K562 (cell line): ENCODE data around the gene KATNB1. TPM values are rescaled to one million over a fixed set of nuclear protein-coding genes. Genes with fewer than 3 reads are reported as not detected.

Experiments used
- ARID2 ChIP-seq: fragments of 450-650 bp; IDR thresholded peaks from 2 replicates; pipeline ENCODE4 v1.6.1; 2017; ENCODE audit warnings: antibody characterized with exemption, mild to moderate bottlenecking
- BMI1 ChIP-seq: fragments of 150-350 bp; IDR thresholded peaks from 2 replicates; pipeline ENCODE4 v1.6.1; 2014; ENCODE audit warnings: low read length
- BRD9 ChIP-seq: fragments of 450-650 bp; IDR thresholded peaks from 2 replicates; pipeline ENCODE4 v1.6.1; 2018; ENCODE audit warnings: low read depth; ENCODE audit not compliant: partially characterized antibody
- GABPB1 ChIP-seq: sonication (generic); formaldehyde crosslinking; IDR thresholded peaks from 2 replicates; pipeline ENCODE4 v1.8.0; 2022; ENCODE audit warnings: mild to moderate bottlenecking, missing genetic modification reagents
- LARP7 ChIP-seq: fragments of 450-650 bp; IDR thresholded peaks from 2 replicates; pipeline ENCODE4 v1.6.1; 2016
- POLR3A ChIP-seq: IDR thresholded peaks from 2 replicates; pipeline ENCODE4 v1.6.1; 2011; ENCODE audit warnings: borderline replicate concordance, mild to moderate bottlenecking, moderate library complexity; ENCODE audit not compliant: insufficient read length, insufficient read depth; ENCODE audit errors: extremely low read depth
- RBM17 ChIP-seq: fragments of 200-400 bp; formaldehyde crosslinking; IDR thresholded peaks from 2 replicates; pipeline ENCODE4 v1.6.1; 2017; ENCODE audit warnings: low read depth, mild to moderate bottlenecking, low read length, borderline replicate concordance
- RFX5 ChIP-seq: IDR thresholded peaks from 2 replicates; pipeline ENCODE4 v1.6.1; 2011; ENCODE audit warnings: low read depth, mild to moderate bottlenecking, improper control_type of control experiment, low read length
- ZNF354B ChIP-seq: fragments of 250-450 bp; sonication (Bioruptor Pico); IDR thresholded peaks from 2 replicates; pipeline ENCODE4 v1.4.0; 2020
- polyA plus RNA-seq, 8 experiments: library from polyadenylated mRNA; depleted of rRNA in 4 of 8; stranded (reverse) in 5 of 8; unstranded in 3 of 8; fragments of >200 nt; fragmentation: Nextera tagmentation in 2 of 8; fragmentation: Illumina TruSeq in 1 of 8; extraction: Ambion mirVana in 2 of 8; extraction: Trizol in 1 of 8; gene quantifications; 2 replicates each; pipeline versions ENCODE4 v1.2.1 to v1.2.3, GENCODE V29; 2011 to 2014; ENCODE audit warnings: inconsistent platforms in 1 of 8, missing spikeins in 1 of 8
- total RNA-seq, 7 experiments: library from RNA; depleted of rRNA in 6 of 7; stranded (reverse); fragments of >200 nt in 6 of 7; fragmentation: Illumina TruSeq in 2 of 7; extraction: Trizol in 2 of 7; gene quantifications; 2 replicates each; pipeline versions ENCODE4 v1.2.1 to v1.2.3, GENCODE V29; 2011 to 2021; ENCODE audit warnings: low replicate concordance in 1 of 7
- TF ChIP-seq, protein P1 (sequence below): fragments of 450-650 bp; formaldehyde crosslinking; IDR thresholded peaks from 2 replicates; pipeline ENCODE4 v1.4.0; 2020; ENCODE audit warnings: mild to moderate bottlenecking, moderate library complexity
- TF ChIP-seq, protein P2 (sequence below): fragments of 450-650 bp; conservative IDR thresholded peaks from 2 replicates; pipeline ENCODE4 v1.6.1; 2016; ENCODE audit warnings: missing genetic modification characterization, low read depth, mild to moderate bottlenecking, control low read depth, missing compliant biosample characterization
- TF ChIP-seq, protein P3 (sequence below): sonication (generic); formaldehyde crosslinking; IDR thresholded peaks from 2 replicates; pipeline ENCODE4 v1.8.1; 2023; ENCODE audit warnings: missing genetic modification reagents, mild to moderate bottlenecking, borderline replicate concordance
- TF ChIP-seq, protein P4 (sequence below): fragments of 200-800 bp; sonication (Bioruptor generic); IDR thresholded peaks from 2 replicates; pipeline ENCODE4 v1.6.1; 2016; ENCODE audit warnings: missing genetic modification characterization, missing compliant biosample characterization

KATNB1 gene
- total and polyA plus RNA-seq, 9 of the 15 experiments (the other 6 are each of a cell fraction or from before 2014, with no cell fraction given) = 1.2 to 52.6 (median 21.9) TPM

DNA sequence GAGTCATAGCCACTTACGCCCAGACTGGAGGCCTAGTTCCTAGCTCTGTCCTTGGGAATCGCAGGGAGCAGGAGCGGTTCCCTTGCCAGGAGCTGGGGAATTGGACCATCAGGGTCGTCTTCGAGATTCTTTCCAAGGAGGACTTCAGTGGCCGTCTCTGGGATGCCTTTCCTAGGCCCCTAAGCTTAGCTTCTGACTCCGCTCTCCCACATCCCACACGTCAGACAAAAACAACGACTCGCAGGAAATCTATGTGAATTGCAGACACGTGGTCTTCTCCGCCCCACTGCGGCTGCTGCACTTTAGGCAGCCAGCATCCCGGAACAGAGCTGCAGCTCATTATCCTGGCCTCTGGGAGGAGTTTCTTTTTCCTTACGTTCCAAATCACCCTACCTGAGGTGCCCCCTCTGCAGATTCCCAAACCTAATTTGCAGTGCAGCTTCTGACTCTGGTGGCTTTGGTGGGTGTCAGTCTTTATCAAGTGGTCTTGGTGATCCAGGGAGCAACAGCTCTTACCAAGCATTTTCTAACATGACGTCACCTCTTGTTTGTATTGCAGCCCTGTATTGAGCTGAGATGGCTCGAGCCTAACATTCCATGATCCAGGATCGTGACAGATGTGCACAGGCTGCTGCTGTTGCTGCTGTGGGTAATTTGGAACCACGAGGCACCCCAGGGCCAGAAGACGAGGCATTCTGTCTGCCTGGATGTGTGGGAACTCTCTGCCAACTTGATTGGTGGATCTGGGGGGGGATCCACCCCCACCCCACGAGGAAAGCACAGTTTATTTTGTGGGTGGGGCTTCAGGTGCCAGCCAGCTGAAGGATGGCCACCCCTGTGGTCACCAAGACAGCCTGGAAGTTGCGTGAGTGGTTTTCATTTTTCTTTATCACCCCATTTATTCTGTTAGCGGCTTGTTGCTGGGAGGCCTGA, 1.1 kb downstream of the KATNB1 start (continued):
- TF ChIP-seq, protein P1, sequence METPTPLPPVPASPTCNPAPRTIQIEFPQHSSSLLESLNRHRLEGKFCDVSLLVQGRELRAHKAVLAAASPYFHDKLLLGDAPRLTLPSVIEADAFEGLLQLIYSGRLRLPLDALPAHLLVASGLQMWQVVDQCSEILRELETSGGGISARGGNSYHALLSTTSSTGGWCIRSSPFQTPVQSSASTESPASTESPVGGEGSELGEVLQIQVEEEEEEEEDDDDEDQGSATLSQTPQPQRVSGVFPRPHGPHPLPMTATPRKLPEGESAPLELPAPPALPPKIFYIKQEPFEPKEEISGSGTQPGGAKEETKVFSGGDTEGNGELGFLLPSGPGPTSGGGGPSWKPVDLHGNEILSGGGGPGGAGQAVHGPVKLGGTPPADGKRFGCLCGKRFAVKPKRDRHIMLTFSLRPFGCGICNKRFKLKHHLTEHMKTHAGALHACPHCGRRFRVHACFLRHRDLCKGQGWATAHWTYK (CRISPR knock-in tag) = 0 out of 2 replicates have a peak, but pooled peaks have one; percentile 29
- TF ChIP-seq GABPB1 (CRISPR knock-in tag) (no peak), POLR3A (no peak), BRD9 (no peak), ARID2 (no peak), BMI1 (no peak), RBM17 (no peak), LARP7 (no peak), ZNF354B (CRISPR knock-in tag) (no peak), RFX5 (no peak)
- TF ChIP-seq, protein P2, sequence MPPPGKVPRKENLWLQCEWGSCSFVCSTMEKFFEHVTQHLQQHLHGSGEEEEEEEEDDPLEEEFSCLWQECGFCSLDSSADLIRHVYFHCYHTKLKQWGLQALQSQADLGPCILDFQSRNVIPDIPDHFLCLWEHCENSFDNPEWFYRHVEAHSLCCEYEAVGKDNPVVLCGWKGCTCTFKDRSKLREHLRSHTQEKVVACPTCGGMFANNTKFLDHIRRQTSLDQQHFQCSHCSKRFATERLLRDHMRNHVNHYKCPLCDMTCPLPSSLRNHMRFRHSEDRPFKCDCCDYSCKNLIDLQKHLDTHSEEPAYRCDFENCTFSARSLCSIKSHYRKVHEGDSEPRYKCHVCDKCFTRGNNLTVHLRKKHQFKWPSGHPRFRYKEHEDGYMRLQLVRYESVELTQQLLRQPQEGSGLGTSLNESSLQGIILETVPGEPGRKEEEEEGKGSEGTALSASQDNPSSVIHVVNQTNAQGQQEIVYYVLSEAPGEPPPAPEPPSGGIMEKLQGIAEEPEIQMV (tag) = no peak
- TF ChIP-seq, protein P3, sequence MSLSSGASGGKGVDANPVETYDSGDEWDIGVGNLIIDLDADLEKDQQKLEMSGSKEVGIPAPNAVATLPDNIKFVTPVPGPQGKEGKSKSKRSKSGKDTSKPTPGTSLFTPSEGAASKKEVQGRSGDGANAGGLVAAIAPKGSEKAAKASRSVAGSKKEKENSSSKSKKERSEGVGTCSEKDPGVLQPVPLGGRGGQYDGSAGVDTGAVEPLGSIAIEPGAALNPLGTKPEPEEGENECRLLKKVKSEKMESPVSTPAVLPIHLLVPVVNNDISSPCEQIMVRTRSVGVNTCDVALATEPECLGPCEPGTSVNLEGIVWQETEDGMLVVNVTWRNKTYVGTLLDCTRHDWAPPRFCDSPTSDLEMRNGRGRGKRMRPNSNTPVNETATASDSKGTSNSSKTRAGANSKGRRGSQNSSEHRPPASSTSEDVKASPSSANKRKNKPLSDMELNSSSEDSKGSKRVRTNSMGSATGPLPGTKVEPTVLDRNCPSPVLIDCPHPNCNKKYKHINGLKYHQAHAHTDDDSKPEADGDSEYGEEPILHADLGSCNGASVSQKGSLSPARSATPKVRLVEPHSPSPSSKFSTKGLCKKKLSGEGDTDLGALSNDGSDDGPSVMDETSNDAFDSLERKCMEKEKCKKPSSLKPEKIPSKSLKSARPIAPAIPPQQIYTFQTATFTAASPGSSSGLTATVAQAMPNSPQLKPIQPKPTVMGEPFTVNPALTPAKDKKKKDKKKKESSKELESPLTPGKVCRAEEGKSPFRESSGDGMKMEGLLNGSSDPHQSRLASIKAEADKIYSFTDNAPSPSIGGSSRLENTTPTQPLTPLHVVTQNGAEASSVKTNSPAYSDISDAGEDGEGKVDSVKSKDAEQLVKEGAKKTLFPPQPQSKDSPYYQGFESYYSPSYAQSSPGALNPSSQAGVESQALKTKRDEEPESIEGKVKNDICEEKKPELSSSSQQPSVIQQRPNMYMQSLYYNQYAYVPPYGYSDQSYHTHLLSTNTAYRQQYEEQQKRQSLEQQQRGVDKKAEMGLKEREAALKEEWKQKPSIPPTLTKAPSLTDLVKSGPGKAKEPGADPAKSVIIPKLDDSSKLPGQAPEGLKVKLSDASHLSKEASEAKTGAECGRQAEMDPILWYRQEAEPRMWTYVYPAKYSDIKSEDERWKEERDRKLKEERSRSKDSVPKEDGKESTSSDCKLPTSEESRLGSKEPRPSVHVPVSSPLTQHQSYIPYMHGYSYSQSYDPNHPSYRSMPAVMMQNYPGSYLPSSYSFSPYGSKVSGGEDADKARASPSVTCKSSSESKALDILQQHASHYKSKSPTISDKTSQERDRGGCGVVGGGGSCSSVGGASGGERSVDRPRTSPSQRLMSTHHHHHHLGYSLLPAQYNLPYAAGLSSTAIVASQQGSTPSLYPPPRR (CRISPR knock-in tag) = no peak
- TF ChIP-seq, protein P4, sequence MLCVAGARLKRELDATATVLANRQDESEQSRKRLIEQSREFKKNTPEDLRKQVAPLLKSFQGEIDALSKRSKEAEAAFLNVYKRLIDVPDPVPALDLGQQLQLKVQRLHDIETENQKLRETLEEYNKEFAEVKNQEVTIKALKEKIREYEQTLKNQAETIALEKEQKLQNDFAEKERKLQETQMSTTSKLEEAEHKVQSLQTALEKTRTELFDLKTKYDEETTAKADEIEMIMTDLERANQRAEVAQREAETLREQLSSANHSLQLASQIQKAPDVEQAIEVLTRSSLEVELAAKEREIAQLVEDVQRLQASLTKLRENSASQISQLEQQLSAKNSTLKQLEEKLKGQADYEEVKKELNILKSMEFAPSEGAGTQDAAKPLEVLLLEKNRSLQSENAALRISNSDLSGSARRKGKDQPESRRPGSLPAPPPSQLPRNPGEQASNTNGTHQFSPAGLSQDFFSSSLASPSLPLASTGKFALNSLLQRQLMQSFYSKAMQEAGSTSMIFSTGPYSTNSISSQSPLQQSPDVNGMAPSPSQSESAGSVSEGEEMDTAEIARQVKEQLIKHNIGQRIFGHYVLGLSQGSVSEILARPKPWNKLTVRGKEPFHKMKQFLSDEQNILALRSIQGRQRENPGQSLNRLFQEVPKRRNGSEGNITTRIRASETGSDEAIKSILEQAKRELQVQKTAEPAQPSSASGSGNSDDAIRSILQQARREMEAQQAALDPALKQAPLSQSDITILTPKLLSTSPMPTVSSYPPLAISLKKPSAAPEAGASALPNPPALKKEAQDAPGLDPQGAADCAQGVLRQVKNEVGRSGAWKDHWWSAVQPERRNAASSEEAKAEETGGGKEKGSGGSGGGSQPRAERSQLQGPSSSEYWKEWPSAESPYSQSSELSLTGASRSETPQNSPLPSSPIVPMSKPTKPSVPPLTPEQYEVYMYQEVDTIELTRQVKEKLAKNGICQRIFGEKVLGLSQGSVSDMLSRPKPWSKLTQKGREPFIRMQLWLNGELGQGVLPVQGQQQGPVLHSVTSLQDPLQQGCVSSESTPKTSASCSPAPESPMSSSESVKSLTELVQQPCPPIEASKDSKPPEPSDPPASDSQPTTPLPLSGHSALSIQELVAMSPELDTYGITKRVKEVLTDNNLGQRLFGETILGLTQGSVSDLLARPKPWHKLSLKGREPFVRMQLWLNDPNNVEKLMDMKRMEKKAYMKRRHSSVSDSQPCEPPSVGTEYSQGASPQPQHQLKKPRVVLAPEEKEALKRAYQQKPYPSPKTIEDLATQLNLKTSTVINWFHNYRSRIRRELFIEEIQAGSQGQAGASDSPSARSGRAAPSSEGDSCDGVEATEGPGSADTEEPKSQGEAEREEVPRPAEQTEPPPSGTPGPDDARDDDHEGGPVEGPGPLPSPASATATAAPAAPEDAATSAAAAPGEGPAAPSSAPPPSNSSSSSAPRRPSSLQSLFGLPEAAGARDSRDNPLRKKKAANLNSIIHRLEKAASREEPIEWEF = no peak
